Stimulated activated memory B cell treated with anti-CD40 and anti-IgM and Interleukin-4, amounts not matched to agents 10 μg/mL and 1 μg/mL and 100 μg/mL, for 72 hours (primary cell): ENCODE measurements around the gene RBM45.
"Not testable (repeated sequence)": the region's sequence is repeated elsewhere in the genome, so short reads cannot be mapped to it uniquely, and the experiment has no call there.

Source experiments
- ATAC-seq: fragments of 150-1000 bp; cut with Tn5 transposase; 2 replicates; pipeline ENCODE4 v1.10.0; 2021
- H3K27ac Mint-ChIP-seq: one replicate; pipeline ENCODE4 v1.8.0; 2022; ENCODE audit warnings: mild to moderate bottlenecking, mixed read lengths
- H3K27me3 Mint-ChIP-seq: one replicate; pipeline ENCODE4 v1.8.0; 2022; ENCODE audit warnings: mixed read lengths
- H3K36me3 Mint-ChIP-seq: one replicate; pipeline ENCODE4 v1.8.0; 2022; ENCODE audit warnings: mixed read lengths
- H3K4me1 Mint-ChIP-seq: one replicate; pipeline ENCODE4 v1.8.0; 2022; ENCODE audit warnings: mixed read lengths
- H3K4me3 Mint-ChIP-seq: one replicate; pipeline ENCODE4 v1.8.0; 2022; ENCODE audit warnings: mild to moderate bottlenecking, moderate library complexity, mixed read lengths
- H3K9me3 Mint-ChIP-seq: one replicate; pipeline ENCODE4 v1.8.0; 2022; ENCODE audit warnings: mixed read lengths

RBM45 gene

GRCh38 chr2:178125862-178126261 is 13.6 kb downstream of the RBM45 start:
- Mint-ChIP-seq H3K27ac (no peak overlapping the region), H3K27me3 (no peaks in the 10 kb centered on the region), H3K4me3 (no peak overlapping the region), H3K9me3 (no peaks in the 10 kb centered on the region), H3K36me3 (peaks cover 57% of the 10 kb centered on the region), H3K4me1 (no peaks in the 10 kb centered on the region)
- no peak for ATAC-seq

GRCh38 chr2:178128836-178129630 is 16.8 kb downstream of the RBM45 start:
- H3K27me3 Mint-ChIP-seq = no peaks in the 10 kb centered on the region
- no peak for ATAC-seq
- no peaks in the 10 kb centered on the region for H3K9me3 Mint-ChIP-seq
- H3K36me3 Mint-ChIP-seq = peaks cover 50% of the 10 kb centered on the region
- no peak overlapping the region for H3K27ac Mint-ChIP-seq
- H3K4me3 Mint-ChIP-seq = no peak overlapping the region
- H3K4me1 Mint-ChIP-seq = no peaks in the 10 kb centered on the region

- Mint-ChIP-seq H3K9me3 (no peaks in the 10 kb centered on the region), H3K27ac (no peak overlapping the region), H3K36me3 (peaks cover 28% of the 10 kb centered on the region), H3K27me3 (no peaks in the 10 kb centered on the region), H3K4me1 (no peaks in the 10 kb centered on the region), H3K4me3 (no peak overlapping the region)
- ATAC-seq = no peak
Measured at GRCh38 chr2:178136321-178137025, 24.2 kb downstream of the RBM45 start.

GRCh38 chr2:178142274-178143065 is 30.2 kb downstream of the RBM45 start:
- Mint-ChIP-seq H3K27me3 (peaks cover 26% of the 10 kb centered on the region), H3K36me3 (no peaks in the 10 kb centered on the region), H3K9me3 (no peaks in the 10 kb centered on the region), H3K4me3 (no peak overlapping the region), H3K27ac (no peak overlapping the region), H3K4me1 (peaks cover 5% of the 10 kb centered on the region)
- ATAC-seq = no peak

GRCh38 chr2:178143481-178143880 is 31.2 kb downstream of the RBM45 start:
- Mint-ChIP-seq H3K27me3 (peaks cover 31% of the 10 kb centered on the region), H3K4me3 (no peak overlapping the region), H3K27ac (no peak overlapping the region), H3K9me3 (no peaks in the 10 kb centered on the region), H3K4me1 (peaks cover 5% of the 10 kb centered on the region), H3K36me3 (no peaks in the 10 kb centered on the region)
- no peak for ATAC-seq

GRCh38 chr2:178152033-178152432 is 39.8 kb downstream of the RBM45 start:
- H3K4me1 Mint-ChIP-seq = no peaks in the 10 kb centered on the region
- peaks cover 11% of the 10 kb centered on the region for H3K9me3 Mint-ChIP-seq
- no peak overlapping the region for H3K4me3 Mint-ChIP-seq
- no peak overlapping the region for H3K27ac Mint-ChIP-seq
- no peak for ATAC-seq
- H3K27me3 Mint-ChIP-seq = peaks cover 44% of the 10 kb centered on the region
- H3K36me3 Mint-ChIP-seq = no peaks in the 10 kb centered on the region

- H3K4me3 Mint-ChIP-seq = no peak overlapping the region
- ATAC-seq = no peak
Measured at GRCh38 chr2:178152542-178152941, 40.3 kb downstream of the RBM45 start.

GRCh38 chr2:178152977-178153376 is 40.7 kb downstream of the RBM45 start:
- Mint-ChIP-seq H3K36me3 (no peaks in the 10 kb centered on the region), H3K27me3 (peaks cover 35% of the 10 kb centered on the region)
- no peak for ATAC-seq

More at GRCh38 chr2:178152542-178152941, 40.3 kb downstream of the RBM45 start:
- H3K9me3 Mint-ChIP-seq = peaks cover 11% of the 10 kb centered on the region
- no peak overlapping the region for H3K27ac Mint-ChIP-seq
- peaks cover 39% of the 10 kb centered on the region for H3K27me3 Mint-ChIP-seq
- H3K36me3 Mint-ChIP-seq = no peaks in the 10 kb centered on the region
- H3K4me1 Mint-ChIP-seq = no peaks in the 10 kb centered on the region

GRCh38 chr2:178153878-178154277 is 41.6 kb downstream of the RBM45 start:
- not testable (repeated sequence) for ATAC-seq, H3K27ac Mint-ChIP-seq, H3K4me3 Mint-ChIP-seq, H3K4me1 Mint-ChIP-seq, H3K36me3 Mint-ChIP-seq
- peaks cover 30% of the 10 kb centered on the region for H3K27me3 Mint-ChIP-seq
- peaks cover 11% of the 10 kb centered on the region for H3K9me3 Mint-ChIP-seq

More at GRCh38 chr2:178152977-178153376, 40.7 kb downstream of the RBM45 start:
- H3K4me3 Mint-ChIP-seq = no peak overlapping the region
- peaks cover 11% of the 10 kb centered on the region for H3K9me3 Mint-ChIP-seq
- H3K27ac Mint-ChIP-seq = no peak overlapping the region
- H3K4me1 Mint-ChIP-seq = no peaks in the 10 kb centered on the region

- peaks cover 27% of the 10 kb centered on the region for H3K27me3 Mint-ChIP-seq
- ATAC-seq = no peak
- no peaks in the 10 kb centered on the region for H3K36me3 Mint-ChIP-seq
- H3K4me3 Mint-ChIP-seq = no peak overlapping the region
- H3K4me1 Mint-ChIP-seq = no peaks in the 10 kb centered on the region
- H3K27ac Mint-ChIP-seq = no peak overlapping the region
- H3K9me3 Mint-ChIP-seq = peaks cover 11% of the 10 kb centered on the region
Measured at GRCh38 chr2:178155524-178155923, 43.3 kb downstream of the RBM45 start.

GRCh38 chr2:178157574-178157973 is 45.3 kb downstream of the RBM45 start:
- Mint-ChIP-seq H3K4me3 (no peak overlapping the region), H3K27ac (no peak overlapping the region), H3K27me3 (peaks cover 33% of the 10 kb centered on the region), H3K4me1 (no peaks in the 10 kb centered on the region), H3K36me3 (no peaks in the 10 kb centered on the region), H3K9me3 (peaks cover 11% of the 10 kb centered on the region)
- ATAC-seq = no peak

GRCh38 chr2:178159966-178160365 is 47.7 kb downstream of the RBM45 start:
- Mint-ChIP-seq H3K36me3 (no peaks in the 10 kb centered on the region), H3K9me3 (peaks cover 6% of the 10 kb centered on the region), H3K27ac (no peak overlapping the region), H3K4me3 (no peak overlapping the region), H3K27me3 (peaks cover 26% of the 10 kb centered on the region), H3K4me1 (peaks cover 6% of the 10 kb centered on the region)
- ATAC-seq = no peak

GRCh38 chr2:178160601-178161000 is 48.4 kb downstream of the RBM45 start:
- Mint-ChIP-seq H3K36me3 (no peaks in the 10 kb centered on the region), H3K27me3 (peaks cover 26% of the 10 kb centered on the region), H3K9me3 (peaks cover 1% of the 10 kb centered on the region), H3K27ac (no peak overlapping the region), H3K4me1 (peaks cover 6% of the 10 kb centered on the region), H3K4me3 (no peak overlapping the region)
- ATAC-seq = no peak

GRCh38 chr2:178163395-178163794 is 51.2 kb downstream of the RBM45 start:
- peaks cover 26% of the 10 kb centered on the region for H3K27me3 Mint-ChIP-seq
- no peak overlapping the region for H3K27ac Mint-ChIP-seq
- no peak for ATAC-seq
- H3K36me3 Mint-ChIP-seq = no peaks in the 10 kb centered on the region
- no peak overlapping the region for H3K4me3 Mint-ChIP-seq
- peaks cover 6% of the 10 kb centered on the region for H3K4me1 Mint-ChIP-seq
- H3K9me3 Mint-ChIP-seq = no peaks in the 10 kb centered on the region

- no peak for ATAC-seq
- no peak overlapping the region for H3K27ac Mint-ChIP-seq
- no peak overlapping the region for H3K4me3 Mint-ChIP-seq
- no peaks in the 10 kb centered on the region for H3K36me3 Mint-ChIP-seq
- peaks cover 26% of the 10 kb centered on the region for H3K27me3 Mint-ChIP-seq
- peaks cover 6% of the 10 kb centered on the region for H3K4me1 Mint-ChIP-seq
- no peaks in the 10 kb centered on the region for H3K9me3 Mint-ChIP-seq
Measured at GRCh38 chr2:178163911-178164310, 51.7 kb downstream of the RBM45 start.
